Dendritic cell treated with granulocyte-macrophage colony-stimulating factor and Interleukin-4, amounts not matched to agents 40 ng/mL and 50 ng/mL, for 4 days (primary cell): Measurements from ENCODE around the gene CDKN3.
A peak's percentile ranks its signal among the peaks of the same experiment; 100 is the strongest.
"Not testable (repeated sequence)": the region's sequence is repeated elsewhere in the genome, so short reads cannot be mapped to it uniquely, and the experiment has no call there.

ENCODE experiments used
- H3K27ac Mint-ChIP-seq: one replicate; pipeline ENCODE4 v1.8.0; 2022; ENCODE audit warnings: mild to moderate bottlenecking, mixed read lengths
- H3K27me3 Mint-ChIP-seq: one replicate; pipeline ENCODE4 v1.8.0; 2022; ENCODE audit warnings: mild to moderate bottlenecking, mixed read lengths
- H3K36me3 Mint-ChIP-seq: one replicate; pipeline ENCODE4 v1.8.0; 2022; ENCODE audit warnings: low read depth, mixed read lengths
- H3K4me1 Mint-ChIP-seq: one replicate; pipeline ENCODE4 v1.8.0; 2022; ENCODE audit warnings: low read depth, mixed read lengths
- H3K4me3 Mint-ChIP-seq: one replicate; pipeline ENCODE4 v1.8.0; 2022; ENCODE audit warnings: mild to moderate bottlenecking, moderate library complexity, mixed read lengths
- H3K9me3 Mint-ChIP-seq: one replicate; pipeline ENCODE4 v1.8.0; 2022; ENCODE audit warnings: mixed read lengths
- intact Hi-C: fragments of 100-400 bp; cut with micrococcal nuclease; formaldehyde crosslinking; loops from one replicate; pipeline ENCODE4 v1.15.0; 2022

Gene CDKN3

GRCh38 chr14:54423991-54424390 lies 27.2 kb downstream of the CDKN3 start:
- no peaks in the 10 kb centered on the region for H3K27me3 Mint-ChIP-seq
- no peaks in the 10 kb centered on the region for H3K9me3 Mint-ChIP-seq
- no peak overlapping the region for H3K27ac Mint-ChIP-seq
- H3K4me3 Mint-ChIP-seq = no peak overlapping the region
- H3K36me3 Mint-ChIP-seq = peaks cover 47% of the 10 kb centered on the region
- peaks cover 8% of the 10 kb centered on the region for H3K4me1 Mint-ChIP-seq
- intact Hi-C loops = no loop called here

GRCh38 chr14:54424479-54424901 lies 27.7 kb downstream of the CDKN3 start:
- no peak overlapping the region for H3K4me3 Mint-ChIP-seq
- peaks cover 52% of the 10 kb centered on the region for H3K36me3 Mint-ChIP-seq
- no peaks in the 10 kb centered on the region for H3K27me3 Mint-ChIP-seq
- peaks cover 8% of the 10 kb centered on the region for H3K4me1 Mint-ChIP-seq
- intact Hi-C loops = no loop called here
- no peaks in the 10 kb centered on the region for H3K9me3 Mint-ChIP-seq
- H3K27ac Mint-ChIP-seq = no peak overlapping the region

GRCh38 chr14:54425068-54425467 lies 28.3 kb downstream of the CDKN3 start:
- intact Hi-C loops = no loop called here
- peaks cover 58% of the 10 kb centered on the region for H3K36me3 Mint-ChIP-seq
- peaks cover 8% of the 10 kb centered on the region for H3K4me1 Mint-ChIP-seq
- H3K4me3 Mint-ChIP-seq = no peak overlapping the region
- H3K27me3 Mint-ChIP-seq = no peaks in the 10 kb centered on the region
- no peak overlapping the region for H3K27ac Mint-ChIP-seq
- H3K9me3 Mint-ChIP-seq = no peaks in the 10 kb centered on the region

- no peak overlapping the region for H3K4me3 Mint-ChIP-seq
- H3K27me3 Mint-ChIP-seq = no peaks in the 10 kb centered on the region
- no peak overlapping the region for H3K27ac Mint-ChIP-seq
- intact Hi-C loops = no loop called here
- H3K4me1 Mint-ChIP-seq = peaks cover 2% of the 10 kb centered on the region
- H3K36me3 Mint-ChIP-seq = peaks cover 62% of the 10 kb centered on the region
- no peaks in the 10 kb centered on the region for H3K9me3 Mint-ChIP-seq
Observed at GRCh38 chr14:54425537-54426274, 28.9 kb downstream of the CDKN3 start.

- Mint-ChIP-seq H3K4me3 (no peak overlapping the region), H3K27me3 (no peaks in the 10 kb centered on the region), H3K4me1 (no peaks in the 10 kb centered on the region), H3K36me3 (peaks cover 70% of the 10 kb centered on the region), H3K27ac (no peak overlapping the region), H3K9me3 (no peaks in the 10 kb centered on the region)
- intact Hi-C loops = no loop called here
Observed at GRCh38 chr14:54427871-54428270, 31.1 kb downstream of the CDKN3 start.

- Mint-ChIP-seq H3K9me3 (no peaks in the 10 kb centered on the region), H3K4me1 (peaks cover under 1% of the 10 kb centered on the region), H3K27ac (no peak overlapping the region), H3K36me3 (peaks cover 74% of the 10 kb centered on the region), H3K4me3 (no peak overlapping the region), H3K27me3 (no peaks in the 10 kb centered on the region)
- intact Hi-C loops = no loop called here
Observed at GRCh38 chr14:54428527-54428926, 31.7 kb downstream of the CDKN3 start.

GRCh38 chr14:54435500-54435981 lies 38.7 kb downstream of the CDKN3 start:
- intact Hi-C loops = no loop called here
- no peaks in the 10 kb centered on the region for H3K9me3 Mint-ChIP-seq
- no peak overlapping the region for H3K27ac Mint-ChIP-seq
- H3K36me3 Mint-ChIP-seq = peaks cover 53% of the 10 kb centered on the region
- no peaks in the 10 kb centered on the region for H3K27me3 Mint-ChIP-seq
- peaks cover 54% of the 10 kb centered on the region for H3K4me1 Mint-ChIP-seq
- H3K4me3 Mint-ChIP-seq = no peak overlapping the region

GRCh38 chr14:54437954-54438353 lies 41.1 kb downstream of the CDKN3 start:
- H3K27ac Mint-ChIP-seq, H3K4me3 Mint-ChIP-seq, intact Hi-C loops, H3K27me3 Mint-ChIP-seq, H3K9me3 Mint-ChIP-seq: not testable (repeated sequence)
- Mint-ChIP-seq H3K4me1 (peaks cover 62% of the 10 kb centered on the region), H3K36me3 (peaks cover 42% of the 10 kb centered on the region)

- H3K4me1 Mint-ChIP-seq = peaks cover 60% of the 10 kb centered on the region
- H3K9me3 Mint-ChIP-seq = no peaks in the 10 kb centered on the region
- H3K36me3 Mint-ChIP-seq = peaks cover 35% of the 10 kb centered on the region
- H3K4me3 Mint-ChIP-seq = no peak overlapping the region
- no peak overlapping the region for H3K27ac Mint-ChIP-seq
- intact Hi-C loops = no loop called here
- no peaks in the 10 kb centered on the region for H3K27me3 Mint-ChIP-seq
Observed at GRCh38 chr14:54438703-54439102, 41.9 kb downstream of the CDKN3 start.

GRCh38 chr14:54440037-54440436 lies 43.2 kb downstream of the CDKN3 start:
- intact Hi-C loops = loop anchor here (2.0 kb wide), 1 partner anchor 43 kb away; the partner anchor contains the start of gene CDKN3
- Mint-ChIP-seq H3K27me3 (no peaks in the 10 kb centered on the region), H3K4me1 (peaks cover 47% of the 10 kb centered on the region), H3K36me3 (peaks cover 23% of the 10 kb centered on the region), H3K27ac (peak overlapping the region; percentile 73), H3K9me3 (no peaks in the 10 kb centered on the region), H3K4me3 (peak overlapping the region; percentile 79)

GRCh38 chr14:54440476-54440872 lies 43.7 kb downstream of the CDKN3 start:
- Mint-ChIP-seq H3K9me3 (no peaks in the 10 kb centered on the region), H3K4me1 (peaks cover 42% of the 10 kb centered on the region), H3K27ac (peak overlapping the region; percentile 73), H3K27me3 (no peaks in the 10 kb centered on the region), H3K4me3 (peak overlapping the region; percentile 79), H3K36me3 (peaks cover 18% of the 10 kb centered on the region)
- intact Hi-C loops = loop anchor here (2.0 kb wide), 1 partner anchor 44 kb away; the partner anchor contains the start of gene CDKN3

GRCh38 chr14:54440873-54441868 lies 44.4 kb downstream of the CDKN3 start, which contains the start of gene CNIH1:
Gene CNIH1, minus strand, starts transcription at chr14:54441374. Its CDS starts 47 bp downstream, at chr14:54441327.
- Mint-ChIP-seq H3K4me3 (peak within 1 kb of the TSS; percentile 79), H3K4me1 (peaks cover 40% of the 10 kb centered on the region), H3K27ac (peak within 1 kb of the TSS; percentile 73), H3K9me3 (no peaks in the 10 kb centered on the region), H3K36me3 (peaks cover 11% of the 10 kb centered on the region), H3K27me3 (no peaks in the 10 kb centered on the region)
- intact Hi-C loops = loop anchor here (1.0 to 2.0 kb wide), 2 partner anchors 9 to 44 kb away; partner anchors contain the start of gene CDKN3

- H3K36me3 Mint-ChIP-seq = peaks cover 11% of the 10 kb centered on the region
- peaks cover 40% of the 10 kb centered on the region for H3K4me1 Mint-ChIP-seq
- H3K27me3 Mint-ChIP-seq, H3K27ac Mint-ChIP-seq, H3K4me3 Mint-ChIP-seq, intact Hi-C loops, H3K9me3 Mint-ChIP-seq: not testable (repeated sequence)
Observed at GRCh38 chr14:54442961-54443360, 46.2 kb downstream of the CDKN3 start.

- Mint-ChIP-seq H3K27me3 (no peaks in the 10 kb centered on the region), H3K4me1 (peaks cover 47% of the 10 kb centered on the region)
Observed at GRCh38 chr14:54443981-54444380, 47.2 kb downstream of the CDKN3 start.

More at GRCh38 chr14:54443981-54444380, 47.2 kb downstream of the CDKN3 start:
- Mint-ChIP-seq H3K36me3 (peaks cover 7% of the 10 kb centered on the region), H3K4me3 (no peak overlapping the region), H3K9me3 (no peaks in the 10 kb centered on the region), H3K27ac (no peak overlapping the region)
- intact Hi-C loops = no loop called here
